Transverse colon (tissue), 4 donors: Measurements from ENCODE around the gene KATNIP. TPM values are rescaled to one million over a fixed set of nuclear protein-coding genes. Genes with fewer than 3 reads are reported as not detected.
A peak's percentile ranks its signal among the peaks of the same experiment; 100 is the strongest.

Source experiments
- DNase-seq: peaks from one replicate; pipeline ENCODE4 v3.0.0-alpha.2; 2019
- H3K27ac ChIP-seq, 4 donors: fragments of 200-600 bp; sonication (generic); 2 replicates each; pipeline ENCODE4 v1.5.1; 2016 to 2018; ENCODE audit warnings: inconsistent platforms in 4 of 4
- H3K27me3 ChIP-seq: fragments of 200-600 bp; sonication (generic); 2 replicates; pipeline ENCODE4 v1.5.1; 2017; ENCODE audit warnings: inconsistent platforms
- H3K36me3 ChIP-seq, 4 donors: fragments of 200-600 bp; sonication (generic); 2 replicates each; pipeline ENCODE4 v1.5.1; 2017 to 2019; ENCODE audit warnings: inconsistent platforms in 4 of 4
- H3K4me1 ChIP-seq, 4 donors: fragments of 200-600 bp; sonication (generic); 2 replicates each; pipeline ENCODE4 v1.5.1; 2017 to 2020; ENCODE audit warnings: inconsistent platforms in 4 of 4
- H3K4me3 ChIP-seq, 4 donors: fragments of 200-600 bp; sonication (generic); 1 replicate in 1 of 4; 2 replicates in 3 of 4; pipeline versions ENCODE4 v1.5.1 to v1.6.1; 2017 to 2019; ENCODE audit warnings: inconsistent platforms in 4 of 4
- H3K9me3 ChIP-seq, 2 donors: fragments of 200-600 bp; sonication (generic); 2 replicates each; pipeline ENCODE4 v1.5.1; 2017 to 2019; ENCODE audit warnings: inconsistent platforms in 2 of 2
- CTCF ChIP-seq, 5 experiments: fragments of 200-600 bp in 3 of 5; fragments of 450-650 bp in 2 of 5; sonication (generic) in 3 of 5; IDR thresholded peaks; 1 replicate in 2 of 5; 2 replicates in 3 of 5; pipeline ENCODE4 v1.5.1; 2016 to 2017; ENCODE audit warnings: antibody characterized with exemption in 5 of 5, inconsistent platforms in 3 of 5, mild to moderate bottlenecking in 2 of 5, moderate library complexity in 1 of 5
- EP300 ChIP-seq: sonication (generic); formaldehyde crosslinking; IDR thresholded peaks from one replicate; pipeline ENCODE4 v1.6.1; 2017; ENCODE audit warnings: antibody characterized with exemption, low read depth
- POLR2A ChIP-seq: fragments of 450-650 bp; IDR thresholded peaks from one replicate; pipeline ENCODE4 v1.6.1; 2016; ENCODE audit warnings: antibody characterized with exemption, mild to moderate bottlenecking, moderate library complexity
- POLR2AphosphoS5 ChIP-seq, 3 donors: sonication (generic); formaldehyde crosslinking; IDR thresholded peaks; one replicate each; pipeline ENCODE4 v1.6.1; 2016; ENCODE audit warnings: antibody characterized with exemption in 3 of 3
- WGBS, 2 donors: methylation state at CpG; one replicate each; pipeline ENCODE4 v1.1.5; 2018; ENCODE audit warnings: low coverage in 1 of 2; 5-methylcytosine and 5-hydroxymethylcytosine counted together
- in situ Hi-C, 4 donors: fragments of 200-750 bp; cut with MboI; loops; one replicate each; pipeline versions ENCODE4 v1.15.0 to v1.15.1; 2017; ENCODE audit warnings: low sequenced_read_pairs in 3 of 4, low pct_ligation_motif_present in 1 of 4, low pct_unique_long_range_greater_than_20kb in 1 of 4
- intact Hi-C: fragments of 100-400 bp; cut with DNase I; formaldehyde crosslinking; loops from one replicate; pipeline ENCODE4 v1.15.1; 2023; ENCODE audit warnings: low total_unique reads
- total RNA-seq, 4 donors: library from RNA; depleted of rRNA; stranded (reverse); fragments of >200 nt; gene quantifications; one replicate each; pipeline ENCODE4 v1.1.0, GENCODE V29; 2016

KATNIP gene
- total RNA-seq, 4 donors from 2014 or later: 29.9 to 276 (median 47.0) TPM

GRCh38 chr16:27515874-27516353, 34.0 kb upstream of the KATNIP start:
- H3K27ac ChIP-seq: no peak overlapping the region
- H3K4me1 ChIP-seq: no peaks in the 10 kb centered on the region
- intact Hi-C loops (no loop called here), in situ Hi-C loops (no loop called here)
- DNase-seq: no peak
- no peaks in the 10 kb centered on the region for H3K27me3 ChIP-seq
- no peak for TF ChIP-seq POLR2A
- TF ChIP-seq CTCF (IDR thresholded peaks at IDR 0.05): peak in 4 of 5 experiments; percentile 35 to 49 (median 44)
- no peak for TF ChIP-seq EP300
- no peak for TF ChIP-seq POLR2AphosphoS5 (IDR thresholded peaks at IDR 0.05)
- H3K4me3 ChIP-seq: no peak overlapping the region
- WGBS, 2 donors: 83% methylated on average over 9 of the region's 9 CpGs; no CpG with 5 or more reads in 1 of the 2 donors
- H3K9me3 ChIP-seq: no peaks in the 10 kb centered on the region
- peaks cover 0 to 7% (median 2%) of the 10 kb centered on the region in 4 donors for H3K36me3 ChIP-seq

GRCh38 chr16:27516365-27516764, 33.6 kb upstream of the KATNIP start:
- Histone ChIP-seq H3K9me3 (no peaks in the 10 kb centered on the region), H3K27me3 (no peaks in the 10 kb centered on the region), H3K27ac (no peak overlapping the region), H3K36me3 (peaks cover 0 to 2% (median under 1%) of the 10 kb centered on the region in 4 donors), H3K4me3 (no peak overlapping the region), H3K4me1 (peaks cover 0 to 3% (median 0%) of the 10 kb centered on the region in 4 donors)
- intact Hi-C loops: no loop called here
- 91 to 93% methylated on average over 8 to 11 of the region's 11 CpGs for WGBS, 2 donors
- in situ Hi-C loops: no loop called here
- no peak for DNase-seq
- no peak for TF ChIP-seq EP300
- no peak for TF ChIP-seq POLR2AphosphoS5 (IDR thresholded peaks at IDR 0.05)
- no peak for TF ChIP-seq CTCF (IDR thresholded peaks at IDR 0.05)
- TF ChIP-seq POLR2A: no peak

DNA sequence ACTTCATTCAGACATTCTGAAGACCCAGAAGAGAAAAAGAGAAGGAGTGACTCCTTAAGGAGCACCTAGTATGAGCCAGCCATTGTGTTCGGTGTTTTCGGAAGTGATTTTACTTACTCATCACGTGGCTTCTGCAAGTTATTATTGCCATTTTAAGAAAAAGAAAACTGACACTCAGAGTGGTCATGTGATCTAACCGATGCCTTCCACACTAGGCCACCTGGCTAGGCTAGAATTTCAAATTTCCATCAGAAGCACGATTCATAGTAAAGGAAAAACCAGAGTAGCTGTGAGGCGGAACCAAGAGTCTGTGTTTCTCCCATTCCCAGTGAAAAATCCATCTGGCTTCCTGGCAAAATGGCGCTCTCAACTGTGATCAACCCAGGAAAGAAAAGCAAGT, 32.3 kb upstream of the KATNIP start:
- intact Hi-C loops (no loop called here), in situ Hi-C loops (no loop called here)
- H3K9me3 ChIP-seq: no peaks in the 10 kb centered on the region
- no peak overlapping the region for H3K4me3 ChIP-seq
- no peak for DNase-seq
- WGBS, 2 donors: 94 to 100% methylated on average over 5 to 7 of the region's 7 CpGs
- H3K27ac ChIP-seq: no peak overlapping the region
- peaks cover 0 to 5% (median 0%) of the 10 kb centered on the region in 4 donors for H3K4me1 ChIP-seq
- TF ChIP-seq EP300: no peak
- peaks cover 0 to 5% (median 0%) of the 10 kb centered on the region in 4 donors for H3K36me3 ChIP-seq
- H3K27me3 ChIP-seq: no peaks in the 10 kb centered on the region

- intact Hi-C loops (no loop called here), in situ Hi-C loops (no loop called here)
- no peaks in the 10 kb centered on the region for H3K9me3 ChIP-seq
- no peak overlapping the region for H3K4me3 ChIP-seq
- peaks cover 0 to 6% (median under 1%) of the 10 kb centered on the region in 4 donors for H3K36me3 ChIP-seq
- no peaks in the 10 kb centered on the region for H3K27me3 ChIP-seq
- peaks cover 0 to 5% (median 0%) of the 10 kb centered on the region in 4 donors for H3K4me1 ChIP-seq
- no peak overlapping the region for H3K27ac ChIP-seq
- TF ChIP-seq POLR2AphosphoS5 (IDR thresholded peaks at IDR 0.05) (no peak), CTCF (IDR thresholded peaks at IDR 0.05) (no peak), EP300 (no peak), POLR2A (no peak)
- 89% methylated on average over 4 of the region's 4 CpGs; no CpG with 5 or more reads in 1 of the 2 donors for WGBS, 2 donors
- DNase-seq: no peak
These were observed 31.7 kb upstream of the KATNIP start for GRCh38 chr16:27518226-27518625.
